DLD1 (cell line): ENCODE measurements around the gene DNAH10.

ENCODE experiments used
- in situ Hi-C: cut with HindIII; loops from 2 replicates; pipeline ENCODE4 v1.10.0; 2017; ENCODE audit warnings: low sequenced_read_pairs

DNAH10 gene

DNA sequence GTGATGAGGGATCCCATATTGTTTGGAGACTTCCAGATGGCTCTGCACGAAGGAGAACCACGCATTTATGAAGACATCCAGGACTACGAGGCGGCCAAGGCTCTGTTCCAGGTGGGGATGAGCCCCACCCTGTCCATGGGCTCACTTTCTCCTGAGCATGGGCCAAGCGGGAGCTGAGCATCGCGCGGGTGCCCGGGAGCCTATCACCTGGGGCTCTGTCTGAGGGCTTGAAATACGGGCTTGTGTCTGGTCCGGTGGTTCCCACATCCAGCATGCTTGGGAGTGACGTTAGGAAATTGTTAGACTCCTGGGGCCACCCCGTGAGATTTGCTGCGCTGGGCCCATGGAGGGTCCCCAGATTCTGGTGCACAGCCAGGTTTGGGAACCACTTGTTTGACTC lies 117.6 kb downstream of the DNAH10 start:
- in situ Hi-C loops = no loop called here

DNA sequence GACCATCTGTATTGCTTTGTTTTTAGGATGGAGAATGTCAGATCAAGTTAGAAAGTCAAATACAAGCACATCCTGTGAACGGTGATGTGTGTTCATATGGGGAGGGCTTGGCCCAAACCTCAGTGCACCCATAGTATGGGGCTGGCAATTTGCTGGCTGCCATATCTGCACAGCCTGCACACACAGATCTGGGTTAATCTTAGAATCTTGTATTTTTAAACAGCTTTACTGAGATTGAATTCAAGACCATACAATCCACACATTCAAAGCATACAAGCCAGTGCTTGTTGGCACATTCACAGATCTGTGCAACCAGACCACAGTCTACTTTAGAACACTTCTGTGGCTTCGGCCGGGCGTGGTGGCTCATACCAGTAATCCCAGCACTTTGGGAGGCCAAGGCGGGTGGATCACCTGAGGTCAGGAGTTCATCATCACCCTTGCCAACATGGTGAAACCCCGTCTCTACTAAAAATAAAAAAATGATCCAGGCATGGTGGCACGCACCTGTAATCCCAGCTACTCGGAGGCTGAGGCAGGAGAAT lies 120.1 kb downstream of the DNAH10 start:
- in situ Hi-C loops = no loop called here

- in situ Hi-C loops = no loop called here
Measured at GRCh38 chr12:123886258-123886657, 124.2 kb downstream of the DNAH10 start.

DNA sequence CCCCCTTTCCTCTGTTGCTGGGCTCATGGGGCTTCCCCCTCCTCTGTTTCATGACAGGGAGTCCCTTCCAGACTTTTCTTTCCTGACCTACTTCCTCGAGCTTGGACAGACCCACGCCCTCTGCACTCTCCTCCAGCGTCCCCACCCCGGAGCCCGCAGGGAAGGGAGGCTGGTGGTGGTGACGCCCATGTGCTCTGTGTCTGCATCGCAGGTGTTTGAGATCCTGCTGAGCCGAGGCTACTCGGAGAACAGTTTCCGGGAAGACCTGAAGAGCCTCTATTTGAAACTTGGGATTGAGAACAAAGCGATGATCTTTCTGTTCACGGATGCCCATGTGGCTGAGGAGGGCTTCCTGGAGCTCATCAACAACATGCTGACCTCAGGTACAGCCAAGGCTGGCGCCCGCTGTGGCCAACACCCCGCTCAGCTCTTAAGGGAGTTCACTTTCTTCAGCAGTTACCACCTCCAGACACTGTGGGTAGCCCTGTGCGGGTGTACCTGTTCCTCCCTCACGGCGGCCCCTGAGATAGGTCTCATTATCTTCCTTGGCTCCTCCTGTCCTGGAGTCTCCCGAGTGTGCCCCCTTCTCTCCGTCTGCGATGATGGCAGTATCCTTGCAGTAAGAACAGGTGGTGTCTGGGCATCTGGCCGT lies 125.0 kb downstream of the DNAH10 start:
- in situ Hi-C loops = no loop called here

GRCh38 chr12:123888989-123889388 lies 126.9 kb downstream of the DNAH10 start:
- in situ Hi-C loops = no loop called here

DNA sequence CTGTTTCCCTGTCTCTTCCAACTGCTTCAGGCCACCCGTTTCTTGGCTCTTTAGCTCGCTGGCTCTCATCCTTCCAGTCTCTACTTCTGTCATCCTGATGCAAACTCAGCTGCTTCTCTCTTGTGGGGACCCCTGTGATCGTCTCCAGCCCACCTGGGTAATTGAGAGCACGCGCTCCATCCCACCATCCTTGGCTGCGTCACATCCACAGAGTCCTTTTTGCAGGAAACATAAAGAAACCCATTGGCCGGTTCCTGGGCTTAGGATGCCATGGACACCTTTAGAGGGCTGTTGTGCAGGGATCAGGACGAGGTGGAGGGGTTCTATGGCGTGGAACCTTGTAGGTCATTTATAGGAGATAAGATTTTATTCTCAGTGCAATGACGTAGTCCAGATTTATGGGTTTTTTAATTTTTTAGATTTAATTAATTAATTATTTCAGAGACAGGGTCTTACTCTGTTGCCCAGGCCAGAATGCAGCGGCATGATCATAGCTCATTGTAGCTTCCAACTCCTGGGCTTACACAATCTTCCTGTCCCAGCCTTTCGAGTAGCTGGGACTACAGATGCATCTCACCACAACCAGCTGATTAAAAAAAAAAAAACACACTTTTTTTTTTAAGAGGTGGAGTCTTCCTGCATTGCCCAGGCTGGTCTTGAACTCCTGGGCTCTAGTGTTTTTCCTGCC lies 127.9 kb downstream of the DNAH10 start:
- in situ Hi-C loops = no loop called here

- in situ Hi-C loops = no loop called here
Measured at GRCh38 chr12:123890536-123890902, 128.4 kb downstream of the DNAH10 start.

GRCh38 chr12:123891011-123891410 lies 128.9 kb downstream of the DNAH10 start:
- in situ Hi-C loops = no loop called here

DNA sequence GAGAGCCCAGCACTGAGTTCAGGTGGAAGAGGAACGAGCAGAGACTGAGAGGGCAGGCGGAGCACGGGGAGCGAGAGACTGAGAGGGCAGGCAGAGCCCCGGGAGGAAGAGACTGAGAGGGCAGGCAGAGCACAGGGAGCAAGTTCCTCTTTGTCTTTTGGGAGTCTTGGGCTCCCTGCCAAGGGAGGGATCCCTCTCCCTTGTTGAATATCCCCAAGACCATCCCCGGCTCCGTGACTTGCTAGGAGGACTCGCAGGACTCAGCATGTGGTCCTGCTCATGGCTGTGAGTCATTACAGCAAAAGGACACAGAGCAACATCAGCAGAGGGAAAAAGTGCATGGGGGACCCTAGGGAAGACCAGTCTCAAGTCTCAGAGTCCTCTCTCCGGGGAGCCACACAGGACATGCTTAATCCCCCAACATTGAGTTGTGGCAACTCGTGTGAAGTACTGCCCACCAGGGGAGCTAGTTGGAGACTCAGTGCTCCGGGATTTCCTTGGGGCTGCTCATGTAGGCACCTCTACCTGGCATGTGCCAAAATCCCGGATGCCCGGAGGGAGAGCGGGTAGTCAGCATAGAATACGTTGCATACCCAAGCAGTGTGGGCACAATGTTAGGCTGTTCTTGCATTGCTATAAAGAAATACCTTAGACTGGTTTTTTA lies 129.5 kb downstream of the DNAH10 start:
- in situ Hi-C loops = no loop called here

DNA sequence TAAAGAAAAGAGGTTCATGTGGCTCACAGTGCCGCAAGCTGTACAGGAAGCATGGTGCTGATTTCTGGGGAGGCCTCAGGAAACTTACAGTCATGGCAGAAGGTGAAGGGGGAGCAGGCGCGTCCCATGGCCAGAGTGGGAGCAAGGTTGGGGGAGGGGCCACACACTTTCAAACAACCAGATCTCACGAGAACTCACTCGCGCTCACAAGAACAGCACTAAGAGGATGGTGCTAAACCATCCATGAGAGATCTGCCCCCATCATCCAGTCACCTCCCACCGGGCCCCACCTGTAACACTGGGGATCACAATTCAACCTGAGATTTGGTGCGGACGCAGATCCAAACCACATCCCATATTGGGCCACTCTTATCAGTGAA lies 130.1 kb downstream of the DNAH10 start:
- in situ Hi-C loops = no loop called here

DNA sequence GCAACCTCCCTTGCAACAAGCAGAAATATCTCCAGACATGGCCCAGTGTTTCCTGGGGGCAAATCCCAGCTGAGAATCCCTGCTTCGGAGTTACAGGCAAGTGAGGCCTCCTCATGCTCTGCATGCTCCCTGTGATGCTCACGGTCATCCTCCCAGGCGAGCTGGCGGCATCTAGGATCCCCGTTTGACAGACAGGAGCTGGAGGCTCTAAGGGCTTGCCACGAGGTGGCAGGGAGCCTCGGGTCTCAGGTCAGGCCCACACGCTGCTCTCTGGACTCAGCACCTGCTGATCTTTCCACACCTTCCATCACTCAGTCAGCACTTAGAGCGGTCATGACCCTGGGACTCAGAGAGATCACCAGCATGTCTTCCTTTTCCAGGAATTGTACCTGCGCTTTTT lies 130.8 kb downstream of the DNAH10 start:
- in situ Hi-C loops = no loop called here

DNA sequence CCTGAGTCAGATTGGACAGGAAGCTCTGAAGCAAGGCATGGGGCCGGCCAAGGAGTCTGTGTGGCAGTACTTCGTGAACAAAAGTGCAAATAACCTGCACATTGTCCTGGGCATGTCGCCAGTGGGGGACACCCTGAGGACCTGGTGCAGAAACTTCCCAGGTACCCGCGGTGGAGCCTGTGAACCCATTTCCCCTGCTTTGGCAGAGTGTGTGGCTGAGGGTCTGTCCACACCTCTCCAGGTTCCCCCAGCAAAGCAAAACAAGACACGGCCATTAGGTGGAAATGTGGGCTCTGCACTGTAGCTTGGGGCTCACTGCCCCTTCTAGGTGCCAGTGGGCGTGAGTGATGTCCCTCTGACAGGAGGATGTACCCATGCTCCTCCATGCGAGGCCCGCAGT lies 131.2 kb downstream of the DNAH10 start:
- in situ Hi-C loops = no loop called here

DNA sequence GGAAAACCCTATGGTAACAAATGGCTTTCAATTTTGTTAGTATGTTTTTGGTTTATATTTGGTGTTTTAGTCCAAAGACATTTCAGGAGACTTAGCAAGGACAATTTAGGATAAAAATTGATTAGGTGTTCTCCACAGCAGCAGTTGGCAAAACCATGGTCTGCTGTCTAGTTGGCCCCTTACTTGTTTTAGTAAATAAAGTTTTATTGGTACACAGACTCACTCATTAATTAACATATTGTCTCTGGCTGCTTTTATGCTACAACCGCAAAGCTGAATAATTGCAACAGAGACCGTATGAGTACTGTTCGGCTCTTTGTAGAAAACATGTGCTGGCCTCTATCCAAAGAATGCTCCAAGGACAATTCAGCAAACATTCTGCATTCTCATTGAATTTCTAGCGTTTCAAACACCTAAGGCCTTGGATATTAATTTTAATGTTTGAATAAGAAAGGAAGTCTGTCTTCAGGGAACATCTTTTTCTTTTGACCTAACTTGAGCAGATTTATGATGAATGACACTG lies 132.8 kb downstream of the DNAH10 start:
- in situ Hi-C loops = no loop called here

- in situ Hi-C loops = no loop called here
Measured at GRCh38 chr12:123895451-123895850, 133.3 kb downstream of the DNAH10 start.

DNA sequence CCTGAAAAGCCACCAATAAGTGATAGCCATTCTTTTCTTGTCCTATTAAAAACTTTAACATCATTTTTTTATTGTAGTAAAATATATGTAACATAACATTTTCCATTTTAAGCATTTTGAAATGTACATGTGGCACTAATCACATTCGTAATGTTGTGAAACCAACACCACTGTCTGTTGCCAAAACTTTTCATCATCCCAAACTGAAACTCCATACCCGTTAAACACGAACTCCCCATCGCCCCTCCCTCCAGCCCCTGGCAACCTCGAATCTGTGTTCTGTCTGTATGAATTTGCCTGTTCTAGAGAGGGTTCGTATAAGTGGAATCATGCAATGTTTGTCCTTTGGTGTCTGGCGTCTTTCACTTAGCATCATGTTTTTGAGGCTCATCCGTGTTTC lies 134.7 kb downstream of the DNAH10 start:
- in situ Hi-C loops = no loop called here

DNA sequence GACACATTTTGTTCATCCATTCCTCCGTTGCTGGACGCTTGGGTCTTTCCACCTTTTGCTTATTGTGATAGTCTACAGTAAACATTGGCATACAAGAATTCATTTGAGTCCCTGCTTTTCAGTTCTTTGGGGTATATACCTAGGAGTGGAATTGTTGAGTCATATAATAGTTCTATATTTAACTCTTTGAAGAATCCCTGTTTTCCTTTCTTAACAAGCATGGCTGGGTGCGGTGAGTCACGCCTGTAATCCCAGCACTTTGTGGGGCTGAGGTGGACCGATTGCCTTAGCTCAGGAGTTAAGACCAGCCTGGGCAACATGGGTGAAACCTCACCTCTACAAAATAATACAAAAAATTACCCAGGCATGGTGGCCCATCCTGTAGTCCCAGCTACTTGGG lies 135.1 kb downstream of the DNAH10 start:
- in situ Hi-C loops = no loop called here

DNA sequence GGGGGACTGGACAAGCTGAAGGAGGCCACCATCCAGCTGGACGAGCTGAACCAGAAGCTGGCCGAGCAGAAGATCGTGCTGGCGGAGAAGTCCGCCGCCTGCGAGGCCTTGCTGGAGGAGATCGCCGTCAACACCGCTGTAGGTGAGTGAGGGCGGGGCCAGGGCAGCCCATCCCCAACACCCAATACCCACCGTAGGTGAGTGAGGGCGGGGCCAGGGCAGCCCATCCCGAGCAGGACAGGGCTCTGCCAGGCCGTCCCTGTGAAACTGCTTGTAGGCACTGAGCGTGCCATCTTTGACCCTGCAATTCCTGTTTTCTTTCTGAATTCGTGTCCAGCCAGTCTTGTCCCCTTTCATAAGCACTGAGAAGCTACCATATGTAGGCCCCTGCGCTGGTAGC lies 136.6 kb downstream of the DNAH10 start:
- in situ Hi-C loops = no loop called here

GRCh38 chr12:123899368-123899767 lies 137.3 kb downstream of the DNAH10 start:
- in situ Hi-C loops = no loop called here

- in situ Hi-C loops = loop anchor here (5.0 kb wide), 1 partner anchor 54 kb away; no protein-coding TSS in a partner anchor
Measured at GRCh38 chr12:123900871-123901376, 138.8 kb downstream of the DNAH10 start.

GRCh38 chr12:123902821-123903220 lies 140.7 kb downstream of the DNAH10 start:
- in situ Hi-C loops = loop anchor here (5.0 kb wide), 1 partner anchor 56 kb away; no protein-coding TSS in a partner anchor

DNA sequence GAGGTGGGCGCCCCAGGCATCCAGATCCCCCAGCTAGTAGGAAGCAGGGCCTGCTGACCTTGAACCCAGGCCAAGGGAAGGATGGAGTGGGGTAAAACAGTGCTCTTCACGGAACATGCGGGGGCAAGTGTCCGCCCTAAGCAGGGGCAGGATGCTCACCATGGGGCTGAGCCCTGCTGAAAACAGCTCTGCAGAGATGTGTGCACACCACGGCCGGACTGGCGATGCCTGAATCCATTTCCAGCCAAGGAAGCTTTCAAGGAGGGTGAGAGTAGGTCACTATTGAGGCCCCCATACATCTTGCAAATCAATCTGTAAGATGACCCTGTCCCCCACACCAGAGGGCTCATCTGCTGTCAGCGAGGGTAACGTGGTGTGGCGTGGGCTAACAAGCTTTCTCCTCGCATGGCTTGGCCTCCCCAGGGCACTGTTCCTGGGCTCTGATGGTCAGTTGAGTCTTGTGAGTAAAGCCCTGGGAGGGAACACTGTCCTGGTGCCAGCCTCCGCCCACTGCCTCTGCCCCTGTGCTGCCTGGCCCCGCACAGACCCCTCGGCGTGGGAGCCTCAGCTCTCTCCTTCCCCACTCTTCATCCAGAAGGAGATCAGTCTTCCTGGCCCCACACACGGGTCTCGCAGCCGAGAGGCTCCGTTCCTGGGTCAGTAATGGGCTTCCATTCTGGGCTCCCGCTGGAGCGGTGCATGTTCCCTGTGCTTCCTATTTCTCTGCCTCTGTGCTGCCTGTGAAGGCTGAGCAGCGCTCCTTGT lies 141.4 kb downstream of the DNAH10 start:
- in situ Hi-C loops = loop anchor here (5.0 kb wide), 1 partner anchor 56 kb away; no protein-coding TSS in a partner anchor
